GM18868 (cell line): ENCODE results near the gene ACSS1.

Experiments
- ATAC-seq: cut with Tn5 transposase; IDR thresholded peaks from one replicate; pipeline ENCODE4 v1.9.1; 2021; ENCODE audit warnings: mild to moderate bottlenecking, moderate library complexity; ENCODE audit not compliant: unreplicated experiment

ACSS1 gene

DNA sequence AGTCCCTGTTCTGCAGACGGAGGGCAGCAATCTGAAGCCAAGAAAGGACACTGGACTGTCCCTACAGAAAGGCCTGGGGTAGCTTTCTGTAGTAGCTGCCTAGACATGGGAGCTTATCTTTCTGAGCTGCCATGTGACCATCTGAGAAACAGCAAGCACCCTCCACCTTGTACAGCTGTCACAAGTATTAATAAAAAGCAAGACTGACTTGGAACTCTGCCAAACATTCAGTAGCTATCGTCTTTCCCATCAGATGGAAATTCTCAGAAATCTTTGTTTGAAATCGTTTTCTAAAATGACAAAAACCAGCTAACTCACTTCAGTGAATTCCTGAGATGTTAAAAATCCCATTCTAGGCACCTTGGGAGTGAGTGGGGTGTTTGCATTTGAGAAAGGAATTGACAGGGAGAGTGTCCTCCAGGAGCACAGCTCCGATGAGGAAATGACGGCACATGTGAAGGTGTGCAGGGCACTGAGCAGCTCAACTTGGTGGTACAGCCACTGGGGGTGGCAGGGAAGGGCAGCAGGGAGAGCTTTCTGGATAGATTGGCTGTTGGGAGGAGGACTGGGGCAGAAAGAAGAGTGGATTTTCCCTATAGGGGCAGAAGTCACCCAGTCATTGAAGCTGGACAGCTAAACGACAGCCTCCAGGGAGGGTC, 24.5 kb downstream of the ACSS1 start:
- ATAC-seq = no peak

DNA sequence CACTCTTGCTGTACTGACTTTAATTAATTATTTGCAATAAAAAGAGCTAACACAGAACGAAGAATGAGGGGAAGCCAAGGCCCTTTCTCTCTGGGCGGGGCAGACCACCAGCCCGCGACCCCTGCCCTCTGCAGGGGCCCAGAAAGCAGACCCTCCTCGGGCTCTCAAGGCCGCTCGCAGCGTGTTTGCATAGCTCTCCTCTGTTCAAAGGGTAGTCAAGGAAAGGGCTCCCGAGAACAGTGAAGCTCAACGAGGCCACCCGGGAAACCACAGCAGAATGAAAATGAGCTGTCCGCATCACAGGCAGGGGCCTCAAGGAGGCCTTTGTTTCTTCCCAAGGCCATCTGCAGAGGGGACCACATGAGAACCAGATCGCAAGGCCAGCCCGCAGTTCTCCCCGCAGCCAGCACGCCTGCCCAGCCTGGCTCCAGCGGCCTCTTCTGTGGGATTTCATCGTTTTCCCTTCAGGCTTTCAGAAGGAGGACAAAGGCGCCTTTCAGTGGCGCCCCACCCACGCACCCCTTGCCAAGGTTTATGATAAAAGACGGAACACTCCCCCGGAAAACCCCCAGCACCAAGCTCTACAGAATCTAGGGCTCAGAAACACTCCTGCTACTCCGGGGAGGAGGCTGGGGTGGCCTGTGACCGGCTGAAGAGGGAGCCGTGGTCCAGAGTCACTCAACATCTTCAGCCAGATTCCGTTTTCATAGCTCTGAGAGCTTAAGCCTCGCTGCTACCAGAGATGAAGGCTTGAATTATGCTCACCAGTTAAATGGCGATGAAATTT, 25.3 kb downstream of the ACSS1 start:
- no peak for ATAC-seq

DNA sequence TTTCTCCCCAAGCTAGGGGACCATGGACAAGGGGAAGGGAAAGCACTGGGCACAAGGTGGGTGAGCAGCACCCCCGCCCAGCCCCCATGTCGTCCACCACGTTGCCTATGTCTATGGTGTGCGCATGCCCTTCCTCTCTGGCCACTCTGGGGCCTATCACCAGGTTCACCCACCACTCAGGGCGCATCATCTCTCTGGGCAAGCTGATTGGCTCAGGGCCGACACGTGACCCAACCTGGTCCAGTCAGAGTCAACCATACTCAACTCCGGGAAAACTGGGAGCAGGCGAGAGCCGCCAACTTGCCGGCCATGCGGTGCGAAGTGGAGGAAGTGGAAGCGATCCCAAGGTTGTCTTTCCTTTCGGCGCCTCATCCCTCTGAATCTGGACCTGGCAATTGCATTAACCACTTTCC, 25.9 kb downstream of the ACSS1 start:
- no peak for ATAC-seq

DNA sequence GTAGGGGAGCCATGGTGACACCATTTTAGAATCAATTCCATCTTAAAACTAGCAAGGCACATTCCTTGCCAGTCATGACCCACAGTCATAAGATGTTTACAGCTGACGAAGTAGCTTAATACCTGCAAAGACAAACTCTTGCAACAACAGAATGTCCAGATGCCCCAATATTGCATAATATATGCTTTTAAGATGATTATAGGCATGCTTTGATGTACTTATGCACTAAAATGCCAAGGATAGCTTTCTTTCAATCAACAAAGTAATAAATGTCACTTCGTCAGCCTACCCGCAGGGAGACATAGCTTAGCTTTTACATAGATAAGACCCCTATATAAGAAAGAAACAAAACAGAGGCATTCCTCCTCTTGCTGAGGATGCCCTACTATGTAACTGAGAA, 26.7 kb downstream of the ACSS1 start:
- no peak for ATAC-seq

DNA sequence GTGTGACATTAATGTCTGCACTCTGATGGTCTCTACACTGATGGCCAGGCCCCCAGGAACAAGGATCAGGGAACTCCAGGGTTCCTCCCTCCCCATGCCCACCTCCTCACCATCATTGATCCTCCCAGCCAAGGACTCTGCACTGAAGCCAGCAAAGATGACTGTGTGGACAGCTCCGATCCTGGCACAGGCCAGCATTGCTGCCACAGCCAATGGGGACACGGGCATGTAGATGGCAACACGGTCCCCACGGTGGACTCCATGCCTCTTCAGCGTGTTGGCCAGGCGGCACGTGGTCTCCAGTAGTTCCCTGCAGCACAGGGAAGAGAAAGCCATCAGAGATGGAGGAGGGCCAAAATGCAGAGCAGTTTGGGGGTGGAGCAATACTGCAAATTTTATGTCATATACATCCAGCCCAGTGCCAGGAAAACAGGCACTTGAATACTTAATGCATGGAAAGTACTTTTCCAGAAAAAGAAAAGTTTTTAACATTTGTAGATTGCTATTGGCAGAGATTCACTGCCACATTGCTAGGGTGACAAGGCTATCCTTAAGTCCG, 27.2 kb downstream of the ACSS1 start:
- no peak for ATAC-seq

DNA sequence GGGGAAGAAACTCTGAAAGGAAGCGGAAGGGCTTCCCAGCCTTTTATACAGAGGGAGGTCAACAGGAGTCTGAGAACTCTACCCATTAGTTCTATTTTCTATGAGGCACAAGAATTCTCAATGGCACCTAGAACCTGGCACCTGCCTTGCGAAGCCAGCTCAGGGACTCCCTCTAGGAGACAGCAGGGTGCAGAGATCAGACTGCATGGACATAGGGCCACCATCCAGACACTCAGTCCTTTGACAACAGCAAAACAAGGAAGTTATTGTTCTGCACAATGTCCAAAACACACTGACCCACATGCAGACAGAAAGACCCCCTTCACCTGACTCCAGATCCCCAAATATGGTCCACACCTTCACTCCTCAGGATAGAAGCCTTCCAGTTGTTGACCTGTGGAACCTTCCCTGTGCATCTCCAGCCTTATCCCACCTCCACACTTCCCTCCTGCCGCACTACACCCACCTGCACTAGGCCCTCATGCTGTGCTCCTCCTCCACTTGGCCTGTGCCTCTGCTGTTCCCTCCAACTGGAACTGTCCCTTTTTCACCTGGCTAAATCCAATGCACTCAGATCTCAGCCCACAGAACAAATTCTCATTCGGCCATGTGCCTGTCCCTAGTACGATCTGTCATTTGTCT, 27.8 kb downstream of the ACSS1 start:
- no peak for ATAC-seq

DNA sequence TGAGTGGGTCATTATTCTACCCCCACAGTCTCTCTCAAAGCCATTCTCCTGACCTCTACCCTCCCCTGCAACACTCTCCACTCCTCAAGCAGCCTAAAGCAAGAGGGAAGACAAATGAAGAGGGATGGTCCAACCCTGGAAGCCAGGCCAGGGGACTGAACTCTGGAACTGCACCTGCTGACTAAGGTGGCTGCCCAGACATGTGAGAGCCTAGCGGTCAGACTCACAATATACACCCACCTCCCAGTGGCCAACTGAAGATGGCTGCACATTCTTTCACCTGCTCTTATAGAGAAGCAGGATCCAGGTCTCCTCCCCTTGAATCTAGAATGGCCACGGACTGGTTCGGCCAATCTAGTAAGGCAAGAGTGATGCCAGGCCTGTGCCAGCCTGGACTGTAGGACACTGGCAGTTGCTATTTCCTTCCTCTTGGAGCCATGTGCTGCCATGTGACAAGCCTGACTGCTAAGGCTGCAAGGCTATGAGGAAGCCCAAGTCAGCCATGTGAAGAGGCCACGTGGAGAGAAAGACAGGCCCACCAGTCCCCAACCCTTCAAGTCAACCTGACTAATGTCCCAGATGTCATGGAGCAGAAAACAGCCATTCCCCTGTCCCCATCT, 31.8 kb downstream of the ACSS1 start:
- ATAC-seq = no peak

DNA sequence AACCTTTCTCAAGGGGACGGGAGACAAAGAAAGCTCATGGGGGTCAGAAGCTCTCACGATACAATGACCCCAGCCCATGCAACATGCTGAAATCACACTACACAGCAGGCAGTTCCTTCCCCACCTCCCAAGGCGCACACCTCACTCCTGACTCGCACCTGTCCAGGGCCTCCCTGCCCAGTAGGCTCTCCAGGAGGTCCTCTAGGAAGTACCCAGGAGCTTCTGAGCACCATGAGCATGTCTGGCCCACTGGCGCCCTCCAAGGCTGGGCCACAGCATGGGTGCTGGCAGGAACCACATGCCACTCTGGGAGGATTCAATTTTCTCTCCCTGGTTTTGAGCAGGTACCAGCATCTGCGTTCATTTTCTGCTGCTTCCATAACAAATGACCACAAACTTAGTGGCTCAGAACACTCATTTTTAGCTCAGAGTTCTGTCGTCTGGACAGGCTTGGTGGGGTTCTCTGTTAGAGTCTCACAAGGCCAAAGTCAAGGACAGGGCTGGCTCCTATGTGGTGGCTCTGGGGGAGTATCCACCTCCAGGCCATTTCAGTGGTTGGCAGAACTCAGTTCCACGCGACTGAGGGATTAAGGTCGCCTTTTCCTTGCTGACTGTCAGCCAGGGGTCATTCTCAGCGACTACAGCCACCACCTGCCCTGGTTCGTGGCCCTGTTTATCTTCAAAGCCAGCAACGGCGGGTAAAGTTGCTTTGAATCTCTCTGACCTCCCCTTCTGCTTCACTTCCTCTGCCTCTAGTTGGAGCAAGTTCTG, 32.7 kb downstream of the ACSS1 start:
- no peak for ATAC-seq

DNA sequence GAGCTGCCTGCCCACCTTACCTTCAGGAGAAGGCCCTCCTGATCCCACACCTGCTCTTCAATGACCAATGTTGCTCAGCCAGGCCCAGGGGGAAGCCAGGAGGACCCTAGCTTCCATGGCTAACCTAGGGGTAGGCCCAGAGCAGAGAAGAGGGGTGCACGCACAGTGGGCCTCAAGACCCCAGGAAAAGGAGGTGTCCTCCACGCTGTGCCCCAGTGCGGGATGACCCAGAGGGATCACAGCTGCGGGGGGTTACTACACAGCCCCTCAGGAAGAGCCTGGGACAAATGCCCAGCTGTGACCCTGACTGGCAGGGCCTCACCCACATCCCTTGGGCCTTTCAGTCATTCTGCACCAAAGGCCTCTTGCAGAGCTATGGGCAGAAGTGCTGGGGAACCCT, 33.8 kb downstream of the ACSS1 start:
- ATAC-seq = no peak

DNA sequence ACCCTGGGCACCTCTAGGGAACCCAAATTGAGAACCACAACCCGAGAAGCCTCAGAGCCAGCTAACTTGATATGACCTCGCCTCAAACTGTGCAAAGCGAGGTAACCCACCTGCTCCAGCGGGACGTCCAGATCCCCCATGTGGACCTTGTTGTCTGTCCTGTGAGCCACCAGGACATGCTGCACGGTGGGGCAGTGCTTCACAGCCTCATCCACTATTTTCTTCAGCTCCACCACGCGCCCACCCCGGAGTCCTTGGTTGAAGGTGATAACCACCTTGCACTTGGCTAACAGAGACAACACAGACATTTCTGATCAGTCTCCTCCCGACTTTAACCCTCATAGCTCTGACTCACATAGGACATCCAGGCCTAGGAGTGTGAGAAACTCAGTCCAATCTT, 34.6 kb downstream of the ACSS1 start:
- no peak for ATAC-seq

DNA sequence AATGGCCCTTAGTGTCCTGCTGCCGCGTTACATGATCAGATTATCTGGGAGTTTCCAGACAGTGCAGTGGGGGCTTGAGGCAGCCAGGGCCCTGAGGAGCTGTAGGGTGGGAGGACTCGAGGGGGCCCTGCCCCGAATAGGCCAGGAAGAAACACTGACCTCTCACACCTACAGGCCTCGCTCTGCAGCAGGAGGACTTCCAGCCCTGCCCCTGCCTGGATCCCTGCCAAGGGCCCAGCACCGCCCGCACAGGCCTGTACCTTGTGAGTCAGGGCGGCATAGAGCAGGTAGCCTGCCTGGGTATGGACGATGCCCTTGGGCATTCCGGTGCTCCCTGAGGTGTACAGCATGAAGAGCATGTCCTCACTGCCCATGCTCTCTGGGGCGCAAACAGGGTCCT, 35.3 kb downstream of the ACSS1 start:
- no peak for ATAC-seq

DNA sequence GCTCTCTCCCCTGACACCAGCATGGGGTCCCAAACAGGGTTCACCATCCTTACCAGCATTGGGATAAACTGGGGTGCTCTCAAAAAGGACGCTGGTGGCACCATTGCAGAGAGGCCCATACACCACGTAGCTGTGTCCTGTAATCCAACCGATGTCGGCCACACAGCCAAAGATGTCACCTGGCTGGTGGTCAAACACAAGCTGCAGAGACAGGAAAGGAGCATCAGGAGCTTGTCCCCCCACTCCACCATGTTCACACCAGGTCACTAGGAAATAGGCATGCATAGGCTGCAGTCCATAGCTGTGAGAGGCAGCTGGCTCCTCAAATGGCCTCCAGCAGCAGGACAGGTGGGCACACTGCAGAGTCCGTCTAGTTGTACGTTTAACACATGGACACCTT, 36.6 kb downstream of the ACSS1 start:
- no peak for ATAC-seq

DNA sequence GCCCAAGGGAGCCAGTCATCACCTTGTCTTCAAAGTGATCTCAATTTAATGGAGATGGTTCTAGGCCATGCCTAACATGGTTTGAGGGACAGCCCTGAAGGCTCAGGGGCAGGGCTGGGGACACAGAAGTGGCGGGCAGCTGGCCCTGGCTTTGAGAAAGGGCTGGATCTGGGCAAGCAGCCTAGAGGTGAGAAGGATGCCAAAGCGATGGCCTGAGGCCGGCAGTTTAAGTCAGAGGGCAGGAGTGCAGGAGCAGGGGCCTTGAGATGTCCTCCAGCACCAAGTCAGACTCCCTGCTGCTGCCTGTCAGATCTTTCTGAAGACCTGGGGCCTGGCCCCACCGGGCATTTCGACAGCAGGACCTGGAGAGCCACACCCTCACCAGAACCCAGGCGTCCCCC, 37.0 kb downstream of the ACSS1 start:
- ATAC-seq = no peak

DNA sequence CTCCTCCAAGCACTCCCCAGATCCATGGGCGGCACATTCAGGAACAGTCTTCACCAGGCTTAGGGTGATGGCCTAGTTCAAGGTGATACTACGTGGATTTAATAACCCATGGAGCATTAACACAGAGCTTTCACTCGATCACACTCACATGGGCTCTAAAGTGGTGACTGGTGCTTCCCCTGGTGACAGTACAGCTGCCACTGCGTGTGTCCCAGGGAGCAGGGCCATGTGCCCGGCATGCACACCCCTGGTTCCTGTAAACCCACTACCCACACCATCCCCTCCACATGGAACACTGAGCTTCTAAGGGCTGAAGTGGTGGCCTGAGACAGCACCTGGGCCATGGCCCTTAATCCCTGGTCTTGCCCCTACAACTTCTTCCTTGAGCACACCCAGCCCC, 37.6 kb downstream of the ACSS1 start:
- no peak for ATAC-seq

DNA sequence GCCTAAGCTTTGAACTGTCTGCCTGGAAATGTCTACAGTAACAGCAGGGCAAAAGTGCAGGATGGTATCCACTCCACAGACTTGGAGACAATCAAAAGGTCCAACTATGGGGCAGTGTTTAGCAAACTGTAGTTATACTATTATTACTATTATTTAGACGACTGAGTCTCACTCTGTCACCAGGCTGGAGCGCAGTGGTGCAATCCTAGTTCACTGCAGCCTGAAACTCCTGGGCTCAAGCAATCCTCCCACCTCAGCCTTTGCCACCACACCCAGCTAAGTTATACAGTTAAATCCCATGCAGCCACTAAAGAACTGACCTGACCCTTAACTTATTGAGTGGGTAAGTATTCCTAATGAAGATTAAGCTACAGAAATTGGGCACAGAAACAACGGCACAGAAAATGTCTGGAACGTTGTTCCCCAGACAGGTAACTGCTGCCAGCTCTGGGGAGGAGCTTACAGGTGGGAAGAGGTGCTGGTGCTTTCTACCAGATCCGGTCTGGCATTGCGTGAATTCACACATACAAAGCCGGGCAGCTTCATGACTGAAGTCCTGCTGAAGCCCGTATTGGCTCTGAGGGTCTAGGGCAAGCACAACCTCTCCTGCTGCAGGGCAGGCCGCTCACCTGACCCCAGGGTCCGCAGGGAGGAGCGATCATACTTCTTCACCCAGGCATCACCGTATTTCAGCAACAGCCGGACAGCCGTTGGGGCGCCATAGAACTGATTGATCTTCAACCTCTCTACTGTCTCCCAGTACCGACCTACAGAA, 38.4 kb downstream of the ACSS1 start:
- no peak for ATAC-seq

DNA sequence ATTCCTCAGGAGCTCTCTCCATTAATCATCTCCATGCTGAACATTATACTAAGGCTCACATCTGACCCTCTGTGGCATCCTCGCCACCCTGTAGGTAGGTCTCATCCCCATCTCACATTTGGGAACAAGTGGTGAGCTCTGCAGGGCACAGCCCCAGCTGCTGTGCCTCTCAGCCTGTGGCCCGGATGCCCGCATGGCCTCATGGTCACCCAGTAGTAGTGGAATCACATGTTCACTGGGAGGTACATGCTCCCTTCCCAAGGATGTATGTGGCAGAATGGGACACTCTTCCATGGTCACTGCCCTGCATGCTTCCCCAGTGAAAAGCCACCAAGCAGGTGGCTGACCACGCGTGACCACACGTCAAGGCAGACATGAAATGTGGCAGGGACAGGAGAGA, 39.1 kb downstream of the ACSS1 start:
- ATAC-seq = no peak

DNA sequence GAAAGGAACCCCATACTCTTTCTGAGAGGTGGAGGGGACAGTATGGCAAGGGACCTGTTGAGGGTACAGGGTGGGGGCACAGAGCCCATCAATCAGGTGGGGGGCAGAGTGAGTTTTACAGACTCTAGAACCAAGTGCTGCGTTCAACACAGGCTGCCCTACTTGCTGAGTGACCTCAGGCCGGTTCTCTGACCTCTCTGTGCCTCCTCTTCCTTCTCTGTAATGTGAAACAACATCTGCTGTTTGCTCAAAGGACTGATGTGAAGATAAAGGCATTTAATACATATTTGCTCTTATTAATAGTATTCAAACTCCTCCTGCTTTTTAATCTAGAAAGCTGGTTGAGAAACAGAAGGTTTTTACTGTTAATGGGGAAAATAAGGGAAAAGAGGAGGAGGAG, 39.5 kb downstream of the ACSS1 start:
- ATAC-seq = no peak

DNA sequence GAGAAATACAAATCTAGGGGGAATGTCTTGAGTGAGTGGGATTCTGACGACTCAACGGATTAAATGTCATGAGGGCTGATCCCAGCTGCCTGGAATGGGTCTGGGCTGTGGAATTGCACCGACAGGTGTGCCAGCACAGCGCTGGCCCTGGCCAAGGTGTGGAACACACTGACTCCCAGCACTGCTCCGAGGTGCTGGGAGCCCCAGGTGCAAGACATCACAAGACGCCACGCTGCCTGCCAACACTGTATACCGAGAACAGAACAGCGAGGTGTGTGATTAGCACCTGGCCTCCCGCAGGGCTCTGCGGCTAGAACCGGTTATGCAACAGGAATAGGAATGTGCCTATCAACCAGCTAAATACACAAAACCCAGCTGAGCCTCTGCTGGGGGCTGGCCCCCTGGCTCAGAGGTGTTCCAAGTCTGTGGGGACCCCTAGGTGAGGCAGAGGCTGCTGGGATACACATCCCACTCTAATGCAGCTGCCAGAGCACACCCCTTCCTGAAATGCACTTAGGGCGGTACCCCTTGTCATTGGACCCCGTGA, 40.6 kb downstream of the ACSS1 start:
- no peak for ATAC-seq

DNA sequence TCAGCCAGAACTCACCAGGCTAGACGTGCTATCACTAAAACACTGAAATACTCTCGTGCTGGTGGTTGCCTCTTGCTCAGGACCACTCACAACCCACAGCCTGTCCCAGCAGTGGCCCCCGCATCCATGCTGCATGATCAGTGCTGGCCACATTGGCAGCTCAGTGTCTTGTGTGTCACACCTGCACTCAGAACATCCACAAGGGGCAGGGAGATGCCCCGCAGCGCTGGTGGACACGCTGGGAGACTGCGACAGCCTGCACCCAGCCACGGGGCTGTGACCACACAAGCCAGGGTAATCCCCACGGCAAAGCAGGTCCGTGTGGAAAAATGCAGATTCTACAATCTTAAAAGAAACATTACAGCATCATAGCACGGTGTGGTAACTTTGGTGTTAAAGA, 41.5 kb downstream of the ACSS1 start:
- ATAC-seq = no peak

DNA sequence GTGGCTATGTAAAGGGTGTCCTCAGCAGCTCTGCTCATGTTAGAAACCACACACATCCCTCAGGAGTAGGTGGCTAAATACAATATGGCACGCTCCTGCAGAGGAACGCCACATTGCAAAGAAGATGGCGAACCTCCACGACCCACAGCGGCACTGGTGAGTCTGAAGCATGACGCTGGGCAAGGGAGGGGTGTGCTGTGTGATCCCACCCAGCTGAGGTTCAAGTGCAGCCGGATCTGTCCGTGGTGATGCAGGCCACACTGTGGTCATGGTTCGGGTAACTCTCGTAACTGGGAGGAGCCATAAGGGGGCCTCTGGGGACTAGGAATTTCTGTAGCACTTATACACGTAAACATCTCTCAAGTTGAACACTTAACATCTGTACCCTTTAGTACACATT, 42.0 kb downstream of the ACSS1 start:
- no peak for ATAC-seq
